ENCODE data around the gene ZFAND2A.
A peak's percentile ranks its signal among the peaks of the same experiment; 100 is the strongest.
"Not testable (repeated sequence)": the region's sequence is repeated elsewhere in the genome, so short reads cannot be mapped to it uniquely, and the experiment has no call there.

The ZFAND2A gene

GRCh38 chr7:1151156-1151555, 8.8 kb downstream of the ZFAND2A start:
- Histone ChIP-seq H3K4me3 (ENCODE audit: insufficient read depth, low read depth, low read length) (no peak overlapping the region), H3K4me1 (ENCODE audit: control insufficient read depth, insufficient read depth, low read length) (no peaks in the 10 kb centered on the region), H3K27ac (ENCODE audit: insufficient read depth, low read depth, low read length, poor library complexity, severe bottlenecking) (no peak overlapping the region), H3K27me3 (ENCODE audit: control insufficient read depth, insufficient read depth, low read length, poor library complexity, severe bottlenecking) (no peaks in the 10 kb centered on the region), H3K9me3 (ENCODE audit: control insufficient read depth, low read length) (no peaks in the 10 kb centered on the region), H3K36me3 (ENCODE audit: control insufficient read depth, insufficient read depth, low read length) (peaks cover 12% of the 10 kb centered on the region)
- WGBS, 2 experiments = 94 to 95% methylated on average over 13 of the region's 13 CpGs

- 91 to 92% methylated on average over 9 of the region's 9 CpGs for WGBS, 2 experiments
- no peaks in the 10 kb centered on the region for H3K9me3 ChIP-seq (ENCODE audit: control insufficient read depth, low read length)
- H3K36me3 ChIP-seq (ENCODE audit: control insufficient read depth, insufficient read depth, low read length) = peaks cover 9% of the 10 kb centered on the region
Measured at GRCh38 chr7:1150400-1151002, 9.5 kb downstream of the ZFAND2A start.

GRCh38 chr7:1149351-1149794, 10.6 kb downstream of the ZFAND2A start:
- Histone ChIP-seq H3K4me3 (ENCODE audit: insufficient read depth, low read depth, low read length) (no peak overlapping the region), H3K36me3 (ENCODE audit: control insufficient read depth, insufficient read depth, low read length) (peaks cover 5% of the 10 kb centered on the region), H3K9me3 (ENCODE audit: control insufficient read depth, low read length) (no peaks in the 10 kb centered on the region), H3K27me3 (ENCODE audit: control insufficient read depth, insufficient read depth, low read length, poor library complexity, severe bottlenecking) (no peaks in the 10 kb centered on the region), H3K4me1 (ENCODE audit: control insufficient read depth, insufficient read depth, low read length) (no peaks in the 10 kb centered on the region), H3K27ac (ENCODE audit: insufficient read depth, low read depth, low read length, poor library complexity, severe bottlenecking) (no peak overlapping the region)
- WGBS, 2 experiments = 95 to 97% methylated on average over 20 of the region's 20 CpGs

More at GRCh38 chr7:1150400-1151002, 9.5 kb downstream of the ZFAND2A start:
- H3K4me1 ChIP-seq (ENCODE audit: control insufficient read depth, insufficient read depth, low read length) = no peaks in the 10 kb centered on the region
- H3K4me3 ChIP-seq (ENCODE audit: insufficient read depth, low read depth, low read length) = no peak overlapping the region
- no peak overlapping the region for H3K27ac ChIP-seq (ENCODE audit: insufficient read depth, low read depth, low read length, poor library complexity, severe bottlenecking)
- H3K27me3 ChIP-seq (ENCODE audit: control insufficient read depth, insufficient read depth, low read length, poor library complexity, severe bottlenecking) = no peaks in the 10 kb centered on the region

GRCh38 chr7:1147873-1148272, 12.1 kb downstream of the ZFAND2A start:
- not testable (repeated sequence) for H3K36me3 ChIP-seq (ENCODE audit: control insufficient read depth, insufficient read depth, low read length); H3K9me3 ChIP-seq (ENCODE audit: control insufficient read depth, low read length); H3K4me1 ChIP-seq (ENCODE audit: control insufficient read depth, insufficient read depth, low read length); H3K27me3 ChIP-seq (ENCODE audit: control insufficient read depth, insufficient read depth, low read length, poor library complexity, severe bottlenecking); H3K27ac ChIP-seq (ENCODE audit: insufficient read depth, low read depth, low read length, poor library complexity, severe bottlenecking); H3K4me3 ChIP-seq (ENCODE audit: insufficient read depth, low read depth, low read length)
- 95 to 97% methylated on average over 8 of the region's 12 CpGs for WGBS, 2 experiments

- Histone ChIP-seq H3K36me3 (ENCODE audit: control insufficient read depth, insufficient read depth, low read length) (no peaks in the 10 kb centered on the region), H3K9me3 (ENCODE audit: control insufficient read depth, low read length) (no peaks in the 10 kb centered on the region), H3K27me3 (ENCODE audit: control insufficient read depth, insufficient read depth, low read length, poor library complexity, severe bottlenecking) (no peaks in the 10 kb centered on the region), H3K27ac (ENCODE audit: insufficient read depth, low read depth, low read length, poor library complexity, severe bottlenecking) (no peak overlapping the region), H3K4me3 (ENCODE audit: insufficient read depth, low read depth, low read length) (no peak overlapping the region), H3K4me1 (ENCODE audit: control insufficient read depth, insufficient read depth, low read length) (no peaks in the 10 kb centered on the region)
- 86 to 88% methylated on average over 23 of the region's 23 CpGs for whole genome bisulfite sequencing, 2 experiments
Measured at GRCh38 chr7:1144269-1144771, 15.7 kb downstream of the ZFAND2A start.

GRCh38 chr7:1143031-1143430, 17.0 kb downstream of the ZFAND2A start:
- H3K4me3 ChIP-seq (ENCODE audit: insufficient read depth, low read depth, low read length); H3K27ac ChIP-seq (ENCODE audit: insufficient read depth, low read depth, low read length, poor library complexity, severe bottlenecking); H3K36me3 ChIP-seq (ENCODE audit: control insufficient read depth, insufficient read depth, low read length); H3K9me3 ChIP-seq (ENCODE audit: control insufficient read depth, low read length); H3K27me3 ChIP-seq (ENCODE audit: control insufficient read depth, insufficient read depth, low read length, poor library complexity, severe bottlenecking); H3K4me1 ChIP-seq (ENCODE audit: control insufficient read depth, insufficient read depth, low read length): not testable (repeated sequence)
- WGBS, 2 experiments = 82 to 93% methylated on average over 5 of the region's 5 CpGs

GRCh38 chr7:1142051-1142635, 17.9 kb downstream of the ZFAND2A start:
- Histone ChIP-seq H3K9me3 (ENCODE audit: control insufficient read depth, low read length) (no peaks in the 10 kb centered on the region), H3K27ac (ENCODE audit: insufficient read depth, low read depth, low read length, poor library complexity, severe bottlenecking) (no peak overlapping the region), H3K27me3 (ENCODE audit: control insufficient read depth, insufficient read depth, low read length, poor library complexity, severe bottlenecking) (no peaks in the 10 kb centered on the region), H3K4me1 (ENCODE audit: control insufficient read depth, insufficient read depth, low read length) (peaks cover 3% of the 10 kb centered on the region), H3K36me3 (ENCODE audit: control insufficient read depth, insufficient read depth, low read length) (no peaks in the 10 kb centered on the region), H3K4me3 (ENCODE audit: insufficient read depth, low read depth, low read length) (no peak overlapping the region)
- WGBS, 2 experiments = 86 to 88% methylated on average over 14 of the region's 14 CpGs

GRCh38 chr7:1141651-1142050, 18.3 kb downstream of the ZFAND2A start:
- no peaks in the 10 kb centered on the region for H3K36me3 ChIP-seq (ENCODE audit: control insufficient read depth, insufficient read depth, low read length)
- H3K9me3 ChIP-seq (ENCODE audit: control insufficient read depth, low read length) = no peaks in the 10 kb centered on the region
- no peak overlapping the region for H3K4me3 ChIP-seq (ENCODE audit: insufficient read depth, low read depth, low read length)
- peaks cover 8% of the 10 kb centered on the region for H3K4me1 ChIP-seq (ENCODE audit: control insufficient read depth, insufficient read depth, low read length)
- 89 to 91% methylated on average over 6 of the region's 6 CpGs for WGBS, 2 experiments
- H3K27ac ChIP-seq (ENCODE audit: insufficient read depth, low read depth, low read length, poor library complexity, severe bottlenecking) = no peak overlapping the region
- H3K27me3 ChIP-seq (ENCODE audit: control insufficient read depth, insufficient read depth, low read length, poor library complexity, severe bottlenecking) = no peaks in the 10 kb centered on the region

GRCh38 chr7:1140476-1141104, 19.4 kb downstream of the ZFAND2A start:
- H3K4me1 ChIP-seq (ENCODE audit: control insufficient read depth, insufficient read depth, low read length) = peaks cover 9% of the 10 kb centered on the region
- H3K4me3 ChIP-seq (ENCODE audit: insufficient read depth, low read depth, low read length) = no peak overlapping the region
- H3K27ac ChIP-seq (ENCODE audit: insufficient read depth, low read depth, low read length, poor library complexity, severe bottlenecking) = no peak overlapping the region
- WGBS, 2 experiments = 90 to 92% methylated on average over 4 of the region's 4 CpGs
- no peaks in the 10 kb centered on the region for H3K36me3 ChIP-seq (ENCODE audit: control insufficient read depth, insufficient read depth, low read length)
- no peaks in the 10 kb centered on the region for H3K9me3 ChIP-seq (ENCODE audit: control insufficient read depth, low read length)
- no peaks in the 10 kb centered on the region for H3K27me3 ChIP-seq (ENCODE audit: control insufficient read depth, insufficient read depth, low read length, poor library complexity, severe bottlenecking)

- H3K4me1 ChIP-seq (ENCODE audit: control insufficient read depth, insufficient read depth, low read length) = peaks cover 9% of the 10 kb centered on the region
- WGBS, 2 experiments = 7 to 9% methylated on average over 51 of the region's 51 CpGs
- H3K27me3 ChIP-seq (ENCODE audit: control insufficient read depth, insufficient read depth, low read length, poor library complexity, severe bottlenecking) = no peaks in the 10 kb centered on the region
- no peaks in the 10 kb centered on the region for H3K9me3 ChIP-seq (ENCODE audit: control insufficient read depth, low read length)
- peak overlapping the region; percentile 73 for H3K4me3 ChIP-seq (ENCODE audit: insufficient read depth, low read depth, low read length)
- H3K27ac ChIP-seq (ENCODE audit: insufficient read depth, low read depth, low read length, poor library complexity, severe bottlenecking) = no peak overlapping the region
- no peaks in the 10 kb centered on the region for H3K36me3 ChIP-seq (ENCODE audit: control insufficient read depth, insufficient read depth, low read length)
Measured at GRCh38 chr7:1137517-1138167, 22.4 kb downstream of the ZFAND2A start.

Data from ectodermal cell (in vitro differentiated cells).